Activated effector memory CD4-positive, alpha-beta T cell treated with anti-CD3 and anti-CD28 coated beads, Interleukin-2, amount 50 U/mL, for 16 hours (primary cell): ENCODE measurements around the gene SLC35F1.

Source experiments
- DNase-seq: peaks from one replicate; pipeline ENCODE4 v3.0.0-alpha.2; 2020

SLC35F1 gene

DNA sequence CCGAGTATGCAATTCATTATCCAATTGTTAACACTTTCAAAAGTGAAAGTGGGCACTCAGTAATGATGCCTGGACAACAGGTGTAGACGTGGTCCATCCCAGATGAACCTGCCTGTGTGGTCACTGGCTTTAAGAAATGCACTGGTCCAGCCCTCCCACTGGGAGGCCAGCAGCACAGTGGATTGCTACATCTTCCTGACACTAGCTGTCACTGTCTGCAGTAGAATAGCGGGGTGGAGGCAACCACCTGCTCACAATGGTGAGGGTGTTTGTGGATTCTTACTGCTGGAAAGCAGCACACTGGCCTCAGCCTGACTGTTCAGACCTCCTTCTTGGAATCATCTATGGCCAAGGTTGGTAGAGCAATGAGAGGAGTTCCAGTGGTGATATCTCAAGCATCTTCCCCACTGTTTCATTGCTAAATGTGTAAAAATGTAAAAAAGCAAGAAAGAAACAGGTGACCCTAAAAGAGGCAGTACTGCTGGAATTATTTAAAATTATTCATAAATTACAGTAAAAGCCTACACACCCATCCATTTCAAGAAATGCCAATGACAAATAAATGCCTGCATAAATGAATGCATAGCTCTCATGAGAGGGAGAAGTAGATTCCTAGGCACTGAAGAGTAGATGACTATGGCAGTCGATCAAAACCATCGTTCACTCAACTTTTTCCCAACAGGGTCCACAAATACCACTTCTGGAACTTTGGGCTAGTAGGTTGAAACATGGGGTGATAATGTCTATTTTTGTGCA lies 413.0 kb downstream of the SLC35F1 start:
- DNase-seq = no peak

DNA sequence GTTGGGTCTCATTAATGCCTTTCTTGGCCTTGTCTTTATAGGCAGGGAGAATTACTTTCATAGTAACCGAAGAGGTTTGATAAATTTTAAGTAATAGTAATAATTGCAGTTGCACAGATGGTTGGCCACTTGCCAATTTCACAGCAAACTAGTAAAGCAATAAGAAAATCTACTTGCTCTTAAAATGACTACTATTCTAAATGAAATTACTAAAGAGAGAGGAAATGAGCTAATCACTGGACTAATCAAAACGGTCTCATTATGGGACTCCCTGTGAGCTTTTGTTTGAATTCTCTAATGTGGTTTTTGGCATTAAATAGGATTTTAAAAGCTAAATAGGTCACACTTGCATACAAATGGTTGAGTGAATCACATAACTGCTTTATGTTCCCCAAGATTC lies 413.6 kb downstream of the SLC35F1 start:
- DNase-seq = no peak

DNA sequence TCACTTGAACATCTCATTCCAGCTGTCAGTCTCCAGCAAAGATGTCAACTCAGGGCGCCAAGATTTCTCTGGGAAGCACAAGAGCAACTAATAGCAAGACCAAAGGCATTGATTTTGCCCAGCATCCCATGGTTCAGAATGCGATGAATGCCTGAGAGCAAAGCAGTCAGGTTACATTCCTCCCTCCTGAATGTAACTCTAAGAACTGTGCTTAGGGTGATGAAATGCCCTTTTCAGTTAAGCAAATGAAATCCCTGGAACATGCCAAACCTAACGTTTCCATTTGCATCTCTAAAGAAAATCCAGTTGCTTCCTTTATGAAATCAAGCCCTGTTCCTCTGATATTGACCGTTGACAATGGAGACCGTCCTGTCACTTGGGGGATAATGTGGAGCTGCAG lies 417.1 kb downstream of the SLC35F1 start:
- no peak for DNase-seq

DNA sequence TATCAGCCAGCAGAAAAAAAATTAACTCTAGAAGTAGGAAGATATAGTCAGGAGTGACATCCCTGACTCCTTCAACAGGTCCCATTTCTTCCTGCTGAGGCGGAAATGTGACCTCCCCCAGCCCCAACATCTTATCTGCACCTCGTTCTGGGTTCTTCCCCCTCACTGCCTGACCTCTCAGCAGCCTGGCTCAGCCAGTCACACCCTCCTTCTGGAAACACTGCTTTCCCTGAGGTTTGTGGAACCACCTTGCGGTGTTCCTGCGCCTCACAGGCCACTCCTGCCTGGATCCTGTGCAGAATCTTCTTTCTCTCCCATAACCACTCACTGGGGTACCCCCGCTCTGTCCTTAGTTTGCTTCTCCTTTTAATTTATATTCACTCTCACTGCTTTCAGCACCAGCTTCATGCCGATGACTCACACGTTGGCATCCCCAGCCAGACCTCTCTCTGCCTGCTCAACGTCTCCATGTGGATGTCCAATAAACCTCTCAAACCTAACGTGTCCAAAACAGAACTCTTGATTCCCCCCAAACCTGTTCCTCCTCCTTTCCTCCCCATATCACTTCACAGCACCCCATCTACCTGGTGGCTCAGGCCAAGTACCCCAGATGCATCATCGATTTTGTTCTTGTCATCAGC lies 418.3 kb downstream of the SLC35F1 start:
- DNase-seq = no peak

DNA sequence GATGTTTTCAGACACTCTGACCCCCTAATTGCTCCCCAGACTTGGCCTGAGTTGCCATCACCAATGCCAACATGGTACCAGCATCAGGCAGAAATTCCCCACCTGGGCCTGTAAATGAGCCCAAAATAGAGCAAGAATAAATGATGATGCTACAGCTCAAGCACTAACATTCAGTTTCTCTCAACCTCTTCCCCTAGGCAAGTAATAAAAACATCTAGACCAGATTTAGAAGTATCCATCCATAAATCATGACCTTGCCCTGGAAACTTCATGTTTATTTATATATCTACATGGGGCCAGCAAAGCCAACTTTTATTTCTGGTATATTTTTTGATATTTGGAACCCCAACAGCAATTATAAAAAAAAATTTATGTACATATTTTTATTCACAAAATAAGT lies 419.6 kb downstream of the SLC35F1 start:
- DNase-seq = no peak

DNA sequence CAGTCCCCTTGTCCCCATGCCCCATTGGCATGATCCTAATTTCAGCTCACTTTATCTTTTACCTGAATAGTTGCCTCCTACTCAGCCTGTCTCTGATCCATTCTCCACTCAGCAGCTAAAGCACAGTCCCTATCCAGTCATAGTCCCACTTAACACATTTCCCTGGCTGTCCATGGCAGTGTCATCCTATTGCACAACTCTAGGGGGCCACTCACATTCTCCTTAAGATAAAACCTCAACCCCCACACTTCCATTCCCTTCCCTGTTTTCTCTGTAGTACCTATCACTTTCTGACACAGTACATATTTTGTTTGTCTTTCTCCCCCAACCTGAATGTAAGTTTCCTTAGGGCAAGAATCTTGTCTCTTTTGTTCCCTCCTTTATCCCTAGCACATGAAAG lies 420.2 kb downstream of the SLC35F1 start:
- DNase-seq = no peak

DNA sequence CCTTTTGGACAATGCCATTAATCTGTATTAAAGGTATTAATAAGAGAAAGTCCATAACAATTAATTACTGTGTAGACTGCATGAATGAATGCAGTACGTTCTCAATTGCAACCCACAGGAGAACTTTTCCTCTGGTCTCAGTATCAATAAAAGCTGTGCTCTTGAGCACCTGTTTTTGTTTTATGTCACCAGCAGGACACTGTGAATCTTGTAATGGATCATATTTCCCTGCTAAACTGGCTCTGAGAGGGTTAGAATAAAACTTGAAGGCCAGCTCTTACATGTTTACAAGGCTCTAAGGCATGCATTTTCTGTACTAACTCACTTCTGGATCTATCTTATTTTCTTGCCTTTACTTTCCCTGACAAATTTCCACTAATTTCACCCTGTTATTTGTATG lies 426.7 kb downstream of the SLC35F1 start:
- DNase-seq = no peak

DNA sequence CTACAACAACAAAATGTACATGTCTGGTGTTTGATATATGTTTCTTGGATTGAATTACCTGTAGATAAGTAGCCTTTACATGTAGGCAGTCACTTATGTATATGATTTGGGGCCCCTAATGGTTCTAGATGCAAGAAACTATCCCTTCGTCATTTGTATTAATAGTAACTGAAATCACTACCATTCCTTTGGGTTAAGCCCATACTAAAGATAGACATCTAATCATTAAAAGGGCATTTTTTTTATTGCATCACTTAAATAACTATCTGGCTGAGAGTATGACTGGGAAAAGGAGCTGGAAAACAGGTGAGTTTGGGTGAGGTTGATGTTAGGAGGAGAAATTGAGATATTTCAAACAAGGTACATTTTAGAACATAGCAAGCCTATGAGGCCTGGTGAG lies 427.6 kb downstream of the SLC35F1 start:
- no peak for DNase-seq

DNA sequence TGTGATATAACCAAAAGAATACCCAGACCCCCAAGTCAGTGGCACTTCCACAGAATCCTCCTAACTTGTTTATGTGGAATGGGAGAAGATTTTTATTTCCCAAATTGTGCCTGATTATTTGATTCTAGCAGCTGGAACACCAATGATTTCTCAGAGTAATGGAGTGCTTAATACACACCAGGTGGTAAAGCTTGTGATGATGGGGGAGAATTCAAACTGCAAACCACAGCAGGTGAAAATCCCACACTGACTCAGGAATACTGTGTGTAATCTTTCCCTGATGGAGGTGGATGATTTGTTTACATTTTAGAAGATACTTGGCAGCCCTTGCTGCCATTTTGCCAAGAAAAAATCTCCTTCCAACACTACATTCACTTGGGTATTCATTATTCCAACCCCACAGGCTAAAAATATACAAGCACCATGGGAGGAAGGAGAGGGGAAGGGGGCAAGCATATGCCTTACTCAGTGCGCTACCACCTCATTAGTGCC lies 428.3 kb downstream of the SLC35F1 start:
- no peak for DNase-seq

DNA sequence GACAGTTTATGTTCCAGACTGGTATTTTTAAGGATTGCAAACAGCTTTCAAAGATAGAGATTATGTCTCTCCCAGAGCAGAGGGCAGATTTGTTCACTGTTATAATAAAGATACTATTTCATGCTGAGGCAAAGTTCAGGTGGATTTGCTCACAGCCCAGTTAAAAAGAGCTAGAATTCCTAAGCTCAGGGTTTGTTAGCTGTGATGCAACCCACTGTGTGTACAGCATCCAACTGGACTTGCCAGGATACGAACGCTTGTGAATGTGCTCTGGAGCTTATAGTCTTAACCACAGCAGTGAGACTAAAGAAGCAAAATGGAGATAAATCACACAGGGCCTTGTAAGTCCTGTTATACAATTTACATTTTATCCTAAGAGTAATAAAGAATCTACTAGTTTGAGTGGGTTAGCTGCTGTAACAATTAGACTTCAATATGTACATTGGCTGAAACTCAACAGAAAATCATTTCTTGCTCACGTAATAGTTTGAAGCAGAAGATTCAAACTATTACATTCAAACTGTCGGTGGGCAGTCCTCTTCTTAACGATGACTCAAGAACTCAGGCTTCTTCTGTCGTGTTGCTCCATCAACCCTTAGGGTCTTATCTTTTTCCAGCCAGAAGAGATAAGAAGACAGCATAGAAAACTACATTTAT lies 437.1 kb downstream of the SLC35F1 start:
- DNase-seq = no peak

DNA sequence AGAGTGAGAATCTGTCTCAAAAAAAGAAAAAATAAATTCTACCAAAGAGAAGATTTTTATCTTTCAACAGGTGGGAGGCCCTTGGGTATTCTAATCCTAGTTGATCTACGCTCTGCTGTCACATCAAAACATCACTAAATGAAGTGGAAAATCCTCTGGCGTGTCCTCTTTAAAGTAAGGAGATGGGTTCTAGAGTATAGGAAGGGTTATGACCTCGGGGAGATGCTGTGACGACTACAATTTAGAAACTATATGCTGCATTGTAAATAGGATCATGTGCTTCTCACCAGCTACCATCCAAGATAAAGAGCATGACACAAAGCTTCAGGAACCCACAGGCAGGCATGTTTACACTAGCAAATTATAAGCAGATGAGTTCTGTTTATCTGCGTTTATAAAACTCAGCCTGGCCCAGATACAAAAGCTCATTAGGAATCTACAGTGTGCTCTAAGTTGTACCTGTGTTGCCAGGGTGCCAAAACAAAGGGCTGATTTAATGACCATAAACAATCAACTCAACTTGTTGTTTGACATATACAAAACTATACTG lies 443.9 kb downstream of the SLC35F1 start:
- no peak for DNase-seq

DNA sequence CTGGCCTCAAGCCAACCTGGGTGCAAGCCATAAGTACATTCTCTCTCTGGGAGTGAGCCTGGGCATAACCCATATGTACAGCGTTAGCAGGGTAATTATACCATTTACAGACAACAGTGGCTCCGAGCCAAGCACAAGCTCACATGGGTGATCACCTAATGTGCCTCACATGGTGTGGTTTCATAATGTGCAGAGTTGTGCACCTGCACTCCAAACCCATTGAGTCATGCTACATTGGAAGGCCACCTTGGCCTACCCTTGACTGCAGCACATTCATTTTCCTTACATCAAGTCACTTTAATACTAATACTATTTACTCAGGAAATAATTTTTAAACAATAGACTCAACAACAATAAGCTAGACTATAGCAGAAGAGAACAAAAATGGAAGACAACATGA lies 446.5 kb downstream of the SLC35F1 start:
- DNase-seq = no peak

DNA sequence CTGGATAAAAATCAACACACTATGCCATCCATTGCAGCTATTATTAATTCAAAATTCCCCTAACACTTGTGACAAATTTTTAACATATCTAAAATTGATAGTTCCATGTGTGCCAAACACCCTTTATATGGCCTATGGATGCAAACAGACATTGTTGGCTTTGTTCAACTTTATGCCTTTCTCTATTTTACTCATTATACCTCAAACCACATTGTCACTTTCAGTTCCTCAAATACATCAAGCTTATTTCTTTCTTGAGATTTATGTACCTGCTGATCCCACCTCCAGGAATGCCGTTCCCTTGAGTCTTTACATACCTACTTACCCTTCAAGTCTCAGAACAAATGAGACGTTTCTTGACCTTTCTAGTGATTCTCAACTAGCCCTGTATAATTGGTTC lies 447.6 kb downstream of the SLC35F1 start:
- DNase-seq = no peak

DNA sequence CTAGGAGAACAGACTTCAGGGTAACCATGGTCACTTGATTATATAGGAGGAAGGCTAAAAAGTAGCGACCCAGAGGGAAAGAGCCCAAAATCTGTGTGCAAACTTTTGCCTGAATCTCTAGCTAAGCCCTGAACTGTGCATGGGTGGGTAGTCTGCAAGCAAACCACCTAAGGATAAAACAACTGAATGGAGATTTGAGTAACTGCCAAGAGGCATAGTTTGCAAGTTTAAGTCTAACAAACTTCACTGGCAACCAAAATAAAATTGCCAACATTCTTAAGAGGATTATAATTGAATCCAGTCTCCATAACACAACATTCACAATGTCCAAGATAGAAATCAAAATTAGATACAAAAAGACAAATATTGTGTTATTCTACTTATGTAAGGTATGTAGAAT lies 449.0 kb downstream of the SLC35F1 start:
- no peak for DNase-seq

DNA sequence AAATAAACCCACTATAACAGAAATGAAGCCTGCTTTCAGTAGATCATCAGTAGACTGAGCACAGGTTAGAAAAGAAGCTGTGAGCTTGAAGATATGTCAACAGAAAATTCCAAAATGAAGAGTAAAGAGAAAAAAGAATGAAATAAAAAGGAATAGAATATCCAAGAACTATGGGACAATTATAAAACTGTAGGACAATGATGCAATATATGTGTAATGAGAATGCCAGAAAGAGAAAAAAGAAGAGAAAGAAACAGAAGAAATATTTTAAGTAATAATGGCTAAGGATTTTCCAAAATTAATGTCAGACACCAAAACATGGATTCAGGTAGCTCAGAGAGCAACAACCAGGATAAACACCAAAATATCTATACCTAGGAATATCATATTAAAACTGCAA lies 449.6 kb downstream of the SLC35F1 start:
- DNase-seq = no peak
